NCI-H446 (cell line): ENCODE data around the gene TRIM38.
"Not testable (repeated sequence)": the region's sequence is repeated elsewhere in the genome, so short reads cannot be mapped to it uniquely, and the experiment has no call there.

Experiments
- DNase-seq, 2 experiments: peaks; one replicate each; lab custom pipeline; 2025; lab: John Stamatoyannopoulos, UW

The TRIM38 gene

DNA sequence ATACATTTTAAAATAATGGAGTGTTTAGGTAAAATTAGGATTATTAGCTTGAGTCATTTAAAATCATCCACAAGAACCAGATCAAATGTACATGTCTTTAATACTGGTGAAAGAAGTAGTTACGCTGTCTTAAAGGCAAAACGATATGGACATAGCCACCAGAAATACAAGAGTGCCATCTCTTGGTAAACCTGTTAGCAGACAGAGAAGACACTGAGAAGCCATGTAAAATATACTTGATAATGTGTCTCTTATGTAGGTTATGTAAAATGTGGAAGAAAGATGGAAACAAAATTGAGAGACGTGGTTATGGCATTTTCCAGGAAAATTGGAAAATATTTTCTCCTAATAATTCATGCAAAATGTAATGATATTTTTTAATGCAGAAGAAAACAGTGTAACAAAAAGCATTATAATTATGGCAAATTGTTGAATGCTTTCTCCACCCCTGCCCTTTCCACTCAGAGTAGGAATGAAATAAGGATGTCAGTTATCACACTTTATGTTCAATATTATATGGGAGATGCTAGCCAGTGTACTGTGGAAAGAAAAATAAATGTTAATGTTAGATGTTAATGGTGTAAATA, 19.9 kb upstream of the TRIM38 start:
- DNase-seq = peak; percentile 1 to 43

DNA sequence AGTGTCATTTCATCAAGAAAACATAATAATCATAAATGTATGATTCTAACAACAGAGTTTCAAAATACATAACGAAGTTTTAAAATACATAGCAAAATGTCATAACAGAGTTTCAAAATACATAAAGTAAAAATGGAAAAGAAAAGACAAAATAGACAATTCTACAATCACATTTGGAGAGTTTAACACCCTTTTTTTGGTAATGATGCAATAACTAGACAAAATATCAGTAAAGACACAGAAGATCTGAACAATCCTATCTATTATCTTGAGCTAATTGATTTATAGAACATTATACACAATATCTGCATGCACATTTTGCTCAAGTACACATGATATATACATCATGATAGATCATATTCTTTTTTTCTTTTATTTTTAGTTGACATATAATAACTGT, 18.7 kb upstream of the TRIM38 start:
- DNase-seq = no peak

DNA sequence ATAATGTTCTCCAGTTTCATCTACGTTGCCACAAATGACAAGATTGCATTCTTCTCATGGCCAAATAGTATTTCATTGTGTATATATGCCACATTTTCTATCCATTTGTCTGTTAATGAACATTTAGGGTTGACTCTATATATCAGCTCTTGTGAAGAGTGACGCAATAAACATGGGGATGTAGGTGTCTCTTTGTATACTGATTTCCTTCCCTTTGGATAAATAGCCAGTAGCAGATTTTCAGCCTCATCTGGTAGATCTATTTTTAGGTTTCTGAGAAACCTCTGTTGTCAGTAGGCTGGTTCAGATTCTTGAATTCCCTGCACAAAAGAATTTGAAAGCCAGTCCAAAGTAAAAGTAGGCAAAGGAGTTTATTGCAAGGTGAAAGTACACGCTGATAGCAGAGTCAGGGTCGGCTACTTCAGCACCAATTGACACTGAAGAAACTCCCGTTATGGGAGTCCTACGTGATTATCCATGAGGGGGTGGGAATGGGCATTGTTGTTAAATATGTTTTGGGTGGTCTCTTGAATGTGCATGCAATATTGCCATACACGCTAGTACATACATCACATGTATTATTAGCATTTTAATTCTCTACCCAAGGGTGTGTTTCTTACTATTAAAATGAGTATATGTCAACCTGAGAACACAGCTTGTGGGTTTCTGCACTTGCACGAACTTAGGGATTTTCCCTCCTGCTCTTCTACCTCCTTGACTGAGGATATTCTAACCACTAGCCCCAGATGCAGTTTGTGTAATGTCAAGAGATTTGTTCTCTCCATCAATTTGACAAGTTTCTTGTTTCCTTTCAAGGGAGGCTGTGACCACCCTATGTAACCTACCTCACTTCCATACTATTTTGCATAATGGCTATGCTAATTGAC, 17.7 kb upstream of the TRIM38 start:
- no peak for DNase-seq

DNA sequence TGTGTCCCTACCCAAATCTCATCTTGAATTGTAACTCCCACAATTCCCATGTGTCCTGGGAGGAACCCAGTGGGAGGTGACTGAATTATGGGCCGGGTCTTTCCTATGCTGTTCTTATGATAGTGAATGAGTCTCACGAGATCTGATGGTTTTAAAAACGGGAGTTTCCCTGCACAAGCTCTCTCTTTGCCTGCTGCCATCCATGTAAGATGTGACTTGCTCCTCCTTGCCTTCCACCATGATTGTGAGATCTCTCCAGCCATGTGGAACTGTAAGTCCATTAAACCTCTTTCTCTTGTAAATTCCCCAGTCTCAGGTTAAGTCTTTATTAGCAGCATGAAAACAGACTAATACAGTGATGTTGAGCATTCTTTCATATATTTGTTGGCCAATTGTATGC, 16.9 kb upstream of the TRIM38 start:
- DNase-seq = not testable (repeated sequence)

DNA sequence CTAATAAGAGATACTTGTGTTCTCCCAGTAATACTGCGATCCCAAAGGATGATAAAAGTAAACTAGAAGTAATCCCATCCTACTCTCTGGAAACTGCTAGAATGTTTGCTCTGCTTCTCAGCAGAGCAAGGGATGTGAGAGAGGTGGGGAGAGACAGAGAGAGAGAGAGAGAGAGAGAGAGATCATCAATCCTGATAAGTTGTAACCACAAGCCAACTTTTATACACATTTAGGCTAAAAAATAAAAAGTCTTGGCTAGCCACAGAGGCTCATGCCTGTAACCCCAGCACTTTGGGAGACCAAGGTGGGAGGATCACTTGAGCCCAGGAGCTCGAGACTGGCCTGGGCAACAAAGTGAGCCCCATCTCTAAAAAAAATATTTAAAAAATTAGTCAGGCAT, 16.0 kb upstream of the TRIM38 start:
- no peak for DNase-seq

DNA sequence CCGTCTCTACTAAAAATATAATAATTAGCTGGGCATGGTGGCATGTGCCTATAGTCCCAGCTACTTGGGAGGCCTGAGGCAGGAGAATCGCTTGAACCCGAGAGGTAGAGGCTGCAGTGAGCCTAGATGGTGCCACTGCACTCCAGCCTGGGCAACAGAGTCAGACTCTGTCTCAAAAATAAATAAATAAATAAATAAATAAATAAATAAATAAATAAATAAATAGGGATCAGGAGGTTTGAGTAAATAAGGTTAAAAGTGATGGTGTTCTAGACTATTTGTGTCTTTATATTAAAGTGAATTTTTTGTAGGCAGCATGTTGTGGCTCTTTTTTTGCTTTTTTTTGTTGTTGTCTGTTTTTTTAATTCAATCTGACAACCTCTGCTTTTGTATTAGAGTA, 15.1 kb upstream of the TRIM38 start:
- not testable (repeated sequence) for DNase-seq

DNA sequence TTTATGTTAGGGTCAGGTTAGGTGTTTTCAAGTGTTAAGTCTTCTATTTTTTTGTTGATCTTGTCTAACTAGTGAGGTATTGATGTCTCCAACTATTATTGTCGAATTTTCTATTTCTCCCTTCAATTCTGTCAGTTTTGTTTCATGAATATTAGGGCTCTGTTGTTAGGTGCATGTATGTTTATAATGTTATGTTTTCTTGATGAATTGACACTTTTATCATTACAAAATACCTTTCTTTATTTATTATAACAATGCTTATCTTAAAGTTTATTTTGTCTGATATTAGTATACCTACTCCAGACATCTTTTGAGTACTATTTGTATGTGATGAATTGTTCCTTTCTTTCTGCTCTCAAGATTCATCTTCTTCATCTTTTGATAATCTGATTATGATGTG, 12.9 kb upstream of the TRIM38 start:
- DNase-seq = no peak

DNA sequence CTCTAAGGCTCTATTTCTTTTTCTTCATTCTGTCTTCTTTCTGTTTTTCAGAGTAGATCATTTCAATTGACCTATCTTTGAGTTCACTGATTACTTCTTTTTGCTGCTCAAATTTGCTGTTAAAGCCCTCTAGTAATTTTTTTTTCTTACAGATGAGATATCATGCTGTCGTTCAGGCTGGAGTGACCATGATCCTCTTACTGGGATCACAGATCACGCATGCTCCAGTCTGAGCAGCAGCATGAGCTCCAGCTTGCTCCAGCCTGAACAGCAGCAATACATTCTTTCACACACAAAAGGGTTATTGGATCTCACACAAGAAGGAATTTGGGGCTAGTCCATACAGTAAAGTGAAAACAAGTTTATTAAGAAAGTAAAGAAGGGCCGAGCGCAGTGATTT, 12.3 kb upstream of the TRIM38 start:
- DNase-seq = no peak

DNA sequence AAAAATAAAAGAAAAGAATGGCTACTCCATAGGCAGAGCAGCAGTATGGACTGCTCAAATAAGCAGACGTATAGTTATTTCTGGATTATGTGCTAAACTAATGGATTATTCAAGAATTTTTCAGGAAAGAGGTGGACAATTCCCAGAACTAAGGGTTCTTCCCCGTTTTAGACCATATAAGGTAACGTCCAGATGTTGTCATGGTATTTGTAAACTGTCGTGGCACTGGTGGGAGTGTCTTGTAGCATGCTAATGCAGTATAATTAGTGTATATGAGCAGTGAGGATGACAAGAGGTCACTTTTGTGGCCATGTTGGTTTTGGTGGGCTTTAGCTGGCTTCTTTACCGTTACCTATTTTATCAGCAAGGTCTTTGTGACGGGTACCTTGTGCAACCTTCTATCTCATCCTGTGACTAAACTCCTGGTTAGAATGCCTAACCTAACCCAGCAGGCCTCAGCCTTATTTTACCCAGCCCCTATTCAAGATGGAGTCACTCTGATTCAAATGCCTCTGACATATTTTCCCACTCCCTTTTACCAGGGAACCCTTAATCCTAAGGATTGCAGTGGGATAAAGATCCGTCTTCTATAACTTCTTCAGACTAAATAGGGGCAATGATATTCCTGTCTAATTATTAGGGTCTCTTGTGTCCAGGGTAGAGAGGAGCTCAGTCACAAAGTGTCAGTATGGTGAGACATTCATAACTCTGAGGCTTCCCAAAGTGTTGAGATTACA, 11.1 kb upstream of the TRIM38 start:
- DNase-seq = no peak

DNA sequence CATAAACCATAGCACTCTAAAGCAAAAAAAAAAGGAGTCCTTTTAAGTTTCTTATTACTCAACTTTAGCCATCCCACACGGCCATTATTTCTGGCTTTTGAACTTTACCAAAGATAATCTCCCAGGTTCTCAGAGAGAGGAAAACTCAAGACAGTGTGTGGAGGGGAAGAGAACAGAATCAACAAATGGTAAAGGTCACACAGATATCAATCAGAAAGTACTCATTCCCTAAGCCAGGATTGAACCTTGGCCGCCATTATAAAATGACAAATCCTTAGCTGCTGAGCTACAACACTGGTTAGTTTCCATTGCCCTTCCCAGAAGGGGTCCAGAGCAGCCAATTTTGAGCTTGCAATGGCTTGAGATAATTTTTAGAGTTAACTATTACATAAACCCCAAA, 10.1 kb upstream of the TRIM38 start:
- DNase-seq = no peak

DNA sequence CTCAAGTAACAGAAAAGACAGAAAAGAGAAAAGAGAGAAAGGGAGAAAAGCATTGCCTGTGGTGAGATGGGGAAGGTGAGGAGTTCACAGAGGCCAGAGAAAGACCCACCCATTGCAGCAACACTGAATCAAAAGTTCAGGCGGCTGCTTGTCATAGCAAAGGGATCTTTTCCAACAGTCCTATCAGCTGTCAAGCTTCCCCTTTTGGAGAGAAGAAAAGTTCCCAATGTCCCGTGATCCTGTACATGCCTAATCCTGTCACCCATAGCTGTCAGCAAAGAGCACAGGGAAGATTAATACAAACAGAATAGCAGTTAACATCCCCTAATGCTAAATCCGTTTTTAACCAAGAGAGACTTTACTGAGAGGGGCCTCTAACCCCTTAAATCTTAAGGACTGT, 8.9 kb upstream of the TRIM38 start:
- no peak for DNase-seq

DNA sequence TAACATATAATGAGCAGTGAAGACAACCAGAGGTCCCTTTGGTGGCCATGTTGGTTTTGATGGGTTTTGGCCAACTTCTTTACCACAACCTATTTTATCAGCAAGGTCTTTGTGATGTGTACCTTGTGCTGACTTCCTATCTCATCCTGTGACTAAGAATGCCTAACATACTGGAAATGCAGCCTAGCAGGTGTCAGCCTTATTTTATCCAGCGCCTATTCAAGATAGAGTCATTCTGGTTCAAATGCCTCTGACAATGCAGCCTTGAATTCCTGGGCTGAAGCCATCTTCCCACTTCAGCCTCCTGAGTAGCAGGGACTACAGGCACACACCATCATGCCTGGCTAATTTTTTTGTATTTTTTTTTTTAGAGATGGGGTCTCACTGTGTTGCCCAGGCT, 7.8 kb upstream of the TRIM38 start:
- no peak for DNase-seq

DNA sequence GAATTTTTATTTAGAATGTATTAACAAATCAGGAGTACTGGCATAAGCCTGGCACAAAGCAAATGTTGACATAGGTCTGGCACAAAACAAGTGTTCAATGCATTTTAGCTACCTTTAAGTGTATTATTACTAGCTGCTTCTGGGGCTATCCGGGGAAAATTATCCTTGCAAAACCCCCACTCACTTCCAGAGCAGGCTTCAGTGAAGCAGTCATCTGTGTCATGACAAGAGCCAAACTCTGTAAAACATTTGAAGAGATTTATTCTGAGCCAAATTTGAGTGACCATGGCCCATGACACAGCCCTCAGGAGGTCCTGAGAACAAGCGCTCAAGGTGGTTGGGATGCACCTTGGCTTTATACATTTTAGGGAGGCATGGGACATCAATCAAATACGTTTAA, 6.4 kb upstream of the TRIM38 start:
- no peak for DNase-seq

DNA sequence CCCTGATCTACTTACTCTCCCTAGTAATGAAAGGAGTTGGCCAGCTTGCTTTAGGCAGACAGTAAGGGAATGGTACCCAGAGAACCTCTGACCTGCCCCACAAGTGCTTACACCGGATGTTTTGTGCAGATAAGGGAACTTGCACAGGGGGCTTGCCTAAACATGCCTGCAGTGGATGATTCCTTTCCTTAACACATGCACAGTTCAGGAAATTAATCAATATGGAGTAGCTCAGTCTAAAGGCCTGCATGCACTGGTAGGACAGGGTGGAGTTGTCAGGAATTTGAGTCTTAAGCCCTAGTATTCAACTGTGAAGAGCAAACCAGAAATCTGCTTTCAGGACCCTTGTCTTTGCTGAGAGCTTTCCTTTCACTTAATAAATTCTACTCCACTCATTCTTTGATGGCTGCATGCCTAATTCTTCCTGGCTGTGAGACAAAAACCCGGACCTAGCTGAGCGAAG, 3.9 kb upstream of the TRIM38 start:
- no peak for DNase-seq

DNA sequence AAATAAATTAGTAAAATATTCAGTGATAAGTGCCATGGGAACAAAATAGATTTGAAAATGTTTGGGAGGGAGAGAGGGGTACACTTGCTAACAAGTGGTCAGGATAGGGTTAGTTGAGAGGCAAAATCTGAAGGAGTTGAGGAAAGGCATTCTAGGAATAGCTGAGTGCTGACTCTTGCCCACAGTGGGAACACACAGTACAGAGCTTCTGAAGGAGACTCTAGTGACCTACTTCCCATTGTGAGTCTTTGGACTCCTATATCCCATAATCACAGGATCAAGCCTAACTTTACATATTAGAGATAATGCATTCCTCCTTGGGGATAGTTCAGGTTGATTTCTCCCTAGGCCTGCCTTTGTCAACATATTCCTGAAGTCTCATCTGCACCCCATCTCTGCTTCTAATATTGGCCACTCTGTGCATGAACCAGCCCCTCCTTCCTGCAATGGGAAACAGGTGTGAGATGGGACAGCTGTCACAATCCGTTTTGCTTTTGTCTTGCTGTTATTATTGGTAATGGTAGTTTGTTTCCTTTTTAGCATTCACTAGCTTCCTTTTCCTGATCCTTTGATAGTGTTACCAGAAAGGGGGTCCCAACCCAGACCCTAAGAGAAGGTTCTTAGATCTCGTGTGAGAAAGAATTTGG, 2.6 kb upstream of the TRIM38 start:
- DNase-seq = no peak

DNA sequence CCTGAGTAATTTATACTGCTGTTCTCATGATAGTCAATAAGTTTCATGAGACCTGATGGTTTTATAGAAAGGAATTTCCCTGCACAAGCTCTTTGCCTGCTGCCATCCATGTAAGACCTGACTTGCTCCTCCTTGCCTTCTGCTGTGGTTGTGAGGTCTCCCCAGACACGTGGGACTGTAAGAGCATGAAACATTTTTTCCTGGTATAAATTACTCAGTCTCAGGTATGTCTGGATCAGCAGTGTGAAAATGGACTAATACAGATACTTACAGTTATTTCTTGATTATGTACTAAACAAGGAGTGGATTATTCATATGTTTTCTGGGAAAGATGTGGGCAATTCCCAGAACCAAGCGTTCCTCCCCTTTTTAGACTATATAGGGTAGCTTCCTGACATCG, 1.9 kb upstream of the TRIM38 start:
- DNase-seq = no peak

DNA sequence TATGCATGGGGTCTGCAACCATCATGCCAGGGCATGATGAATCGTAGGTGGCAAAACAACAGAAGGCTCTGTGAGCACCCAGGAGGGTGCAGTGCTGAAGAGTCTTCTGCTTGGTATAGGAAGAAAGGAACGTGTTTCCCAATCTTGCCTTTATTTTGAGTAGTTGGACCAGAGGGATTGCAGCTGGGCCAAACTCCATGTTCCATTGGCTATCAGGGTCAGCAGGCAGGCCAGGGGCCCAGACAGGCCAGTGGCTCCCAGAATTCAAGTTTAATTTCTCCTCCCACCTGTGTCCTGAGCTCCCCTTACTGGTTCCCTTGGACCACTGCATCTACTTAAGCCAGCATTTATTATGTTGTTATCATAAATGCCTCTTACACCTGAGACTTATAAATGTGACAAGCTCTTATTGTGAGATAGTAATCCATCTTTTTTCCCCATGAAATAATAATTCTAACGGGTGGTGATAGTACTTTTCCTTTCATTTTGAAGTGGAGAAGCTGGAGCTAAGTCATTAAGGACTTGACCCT, 918 bp upstream of the TRIM38 start:
- no peak for DNase-seq

DNA sequence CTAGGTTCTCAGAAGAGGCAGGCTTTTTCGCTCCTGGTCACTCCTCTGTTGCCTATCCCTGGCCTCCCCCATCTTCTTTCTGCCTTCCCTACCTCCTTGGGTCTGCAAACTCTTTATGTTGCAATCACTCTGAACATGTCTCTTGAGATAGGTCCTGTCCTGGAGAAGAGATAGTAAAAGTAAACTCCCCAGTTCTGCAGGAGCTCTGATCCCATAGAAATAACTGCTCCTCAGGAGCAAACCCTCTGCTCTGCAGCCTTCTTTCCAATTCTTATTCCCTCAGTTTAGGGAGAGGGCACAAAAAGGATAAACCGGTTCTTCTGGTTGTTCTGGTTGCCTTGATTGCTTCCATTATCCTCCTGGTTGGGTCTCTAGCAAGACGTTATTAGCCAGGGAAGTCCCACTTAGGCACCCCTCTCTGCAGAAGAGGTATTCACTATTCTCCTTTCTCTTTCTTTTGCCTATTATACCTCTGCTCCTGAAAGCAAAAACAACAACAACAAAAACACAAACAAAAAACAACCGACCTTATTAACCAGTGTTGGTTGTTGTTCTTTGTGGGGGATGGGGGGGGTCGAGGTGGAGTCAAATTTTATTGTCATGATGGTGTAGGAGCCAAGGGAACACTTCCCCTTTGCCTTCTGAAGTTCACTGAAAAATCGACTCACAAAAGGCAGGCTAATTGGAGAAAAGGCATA, 973 bp downstream of the TRIM38 start:
- no peak for DNase-seq

DNA sequence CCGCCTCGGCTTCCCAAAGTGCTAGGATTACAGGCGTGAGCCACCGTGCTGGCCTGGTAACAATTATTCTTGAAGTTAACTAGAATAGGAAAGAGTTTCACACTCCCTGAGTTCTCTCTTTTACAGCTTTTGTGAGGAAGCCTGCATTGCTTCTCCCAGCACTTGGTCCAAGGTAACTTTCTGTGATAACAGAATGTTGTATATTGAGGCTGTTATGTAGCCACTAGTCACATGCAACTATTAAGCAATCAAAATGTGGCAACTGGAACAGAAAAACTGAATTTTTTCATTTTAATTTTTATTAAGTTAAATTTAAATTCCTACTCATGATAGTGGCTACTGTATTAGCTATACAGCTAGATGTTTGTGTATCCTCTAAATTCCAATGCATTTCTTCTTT, 2.5 kb downstream of the TRIM38 start:
- no peak for DNase-seq

DNA sequence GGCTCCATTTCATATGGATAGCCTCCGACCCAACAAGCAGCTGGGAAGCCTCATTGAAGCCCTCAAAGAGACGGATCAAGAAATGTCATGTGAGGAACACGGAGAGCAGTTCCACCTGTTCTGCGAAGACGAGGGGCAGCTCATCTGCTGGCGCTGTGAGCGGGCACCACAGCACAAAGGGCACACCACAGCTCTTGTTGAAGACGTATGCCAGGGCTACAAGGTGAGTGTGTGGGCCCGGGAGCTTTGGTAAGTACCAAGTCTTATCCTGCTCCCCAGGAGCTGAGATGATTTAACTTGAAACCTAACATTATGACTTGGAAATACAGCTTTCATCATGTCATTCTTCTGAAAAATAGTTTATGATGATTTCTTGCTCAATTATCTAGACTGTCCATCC, 4.1 kb downstream of the TRIM38 start:
- DNase-seq = no peak

DNA sequence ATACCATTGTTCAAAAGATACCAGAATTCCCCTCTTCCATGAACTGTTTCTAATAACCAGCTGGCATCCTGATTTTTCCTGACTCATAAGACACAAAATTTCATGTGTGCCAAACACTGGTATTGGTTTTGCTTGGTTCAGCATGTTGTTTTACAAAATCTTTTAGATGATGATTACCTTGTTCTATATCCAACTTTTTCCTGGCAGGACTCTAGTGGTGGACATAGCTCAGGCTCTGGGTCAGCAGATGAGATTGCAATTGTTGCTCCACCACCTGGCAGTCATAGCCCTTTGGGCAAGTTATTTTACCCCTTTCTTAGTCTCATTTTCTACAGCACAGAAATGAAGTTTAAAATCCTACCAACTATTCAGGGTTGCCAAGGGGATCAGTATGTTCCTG, 6.2 kb downstream of the TRIM38 start:
- DNase-seq = no peak
